AG10803 (cell line): ENCODE data around the gene CAMTA2.

Source experiments
- DNase-seq: peaks from one replicate; pipeline ENCODE4 v3.0.0; 2010; ENCODE audit warnings: low read depth
- H3K4me3 ChIP-seq: 2 replicates; pipeline ENCODE4 v1.5.1; 2011; ENCODE audit warnings: mild to moderate bottlenecking, low read length, control low read depth
- CTCF ChIP-seq: conservative IDR thresholded peaks from 2 replicates; pipeline ENCODE4 v1.5.1; 2011; ENCODE audit warnings: mild to moderate bottlenecking, low read length, control low read depth, inconsistent platforms

CAMTA2 gene

GRCh38 chr17:4972322-4972721 lies 15.2 kb downstream of the CAMTA2 start:
- no peak overlapping the region for H3K4me3 ChIP-seq
- DNase-seq, result no peak
- no peak for TF ChIP-seq CTCF

DNA sequence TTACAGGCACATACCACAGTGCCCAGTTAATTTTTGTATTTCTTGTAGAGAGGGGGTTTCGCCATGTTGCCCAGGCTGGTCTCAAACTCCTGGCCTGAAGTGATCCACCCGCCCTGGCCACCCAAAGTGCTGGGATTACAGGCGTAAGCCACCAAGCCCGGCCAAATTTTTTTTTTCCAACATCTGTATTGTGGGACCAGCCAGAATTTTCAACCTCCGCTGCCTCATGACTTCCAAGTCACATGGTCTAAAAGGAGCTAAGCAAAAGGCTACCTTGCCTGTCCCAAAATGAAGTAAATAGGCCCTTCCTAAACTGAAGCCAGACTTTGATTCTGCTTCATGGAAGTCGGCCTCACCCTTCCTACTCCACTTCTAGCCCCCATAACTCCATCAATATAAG lies 15.6 kb downstream of the CAMTA2 start:
- no peak for DNase-seq

GRCh38 chr17:4970273-4970672 lies 17.2 kb downstream of the CAMTA2 start:
- no peak overlapping the region for H3K4me3 ChIP-seq
- no peak for TF ChIP-seq CTCF
- DNase-seq, result no peak

More for the DNA sequence above, 15.6 kb downstream of the CAMTA2 start:
- TF ChIP-seq CTCF, result no peak
- no peak overlapping the region for H3K4me3 ChIP-seq

- no peak for DNase-seq
- H3K4me3 ChIP-seq, result peak overlapping the region; percentile 69
- TF ChIP-seq CTCF, result no peak
Measured at GRCh38 chr17:4969551-4970173, 17.8 kb downstream of the CAMTA2 start.

DNA sequence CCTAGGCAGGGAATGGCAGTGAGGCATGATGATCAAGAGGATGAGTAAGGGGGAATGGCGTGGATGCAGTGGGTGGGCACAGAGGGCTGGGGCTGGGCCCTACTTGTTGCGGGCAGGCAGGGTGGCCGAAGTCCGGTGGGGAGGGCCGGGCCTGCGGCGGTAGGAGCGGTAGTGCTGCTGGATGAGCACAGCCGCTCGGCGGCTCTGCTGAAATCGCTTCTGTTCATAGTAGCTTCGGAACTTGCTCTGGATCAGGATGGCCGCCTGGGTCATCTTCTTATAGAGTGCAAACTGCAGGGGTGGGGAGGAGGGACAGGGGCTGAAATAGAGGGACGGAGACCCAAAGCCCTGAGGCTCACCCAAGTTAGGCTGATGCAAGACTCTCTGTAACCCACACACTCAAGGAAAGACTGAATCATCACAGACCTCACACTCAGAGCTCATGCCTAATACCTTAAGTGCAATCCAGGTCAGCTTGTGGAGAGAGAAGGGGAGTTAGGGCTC lies 18.4 kb downstream of the CAMTA2 start:
- no peak for TF ChIP-seq CTCF
- peak overlapping the region; percentile 69 for H3K4me3 ChIP-seq
- DNase-seq, result peak; percentile 90

GRCh38 chr17:4968486-4969046 lies 18.9 kb downstream of the CAMTA2 start:
- no peak for TF ChIP-seq CTCF

More at GRCh38 chr17:4968486-4969046, 18.9 kb downstream of the CAMTA2 start:
- H3K4me3 ChIP-seq, result peak overlapping the region; percentile 69
- DNase-seq, result no peak
